DMS53 treated with DMSO at 0.1 percent for 48 hours (cell line): Measurements from ENCODE around the gene DLG5.

Experiments
- DNase-seq: peaks from one replicate; lab custom pipeline; 2025; ENCODE audit not compliant: unreplicated experiment; lab: John Stamatoyannopoulos, UW

DLG5 gene

GRCh38 chr10:77800738-77801266 is 125.8 kb downstream of the DLG5 start:
- no peak for DNase-seq

GRCh38 chr10:77800320-77800719 is 126.2 kb downstream of the DLG5 start:
- no peak for DNase-seq

GRCh38 chr10:77799352-77799751 is 127.2 kb downstream of the DLG5 start:
- no peak for DNase-seq

GRCh38 chr10:77798940-77799339 is 127.6 kb downstream of the DLG5 start:
- DNase-seq, result no peak

GRCh38 chr10:77796311-77796915 is 130.1 kb downstream of the DLG5 start:
- DNase-seq, result no peak

GRCh38 chr10:77795426-77796055 is 131.0 kb downstream of the DLG5 start:
- DNase-seq, result no peak

GRCh38 chr10:77794256-77795142 is 132.1 kb downstream of the DLG5 start:
- no peak for DNase-seq

- DNase-seq, result no peak
These were observed 132.7 kb downstream of the DLG5 start for GRCh38 chr10:77793831-77794230.

- no peak for DNase-seq
These were observed 134.4 kb downstream of the DLG5 start for GRCh38 chr10:77792155-77792554.

- no peak for DNase-seq
These were observed 135.0 kb downstream of the DLG5 start for GRCh38 chr10:77791506-77791905.

- DNase-seq, result no peak
These were observed 136.7 kb downstream of the DLG5 start for GRCh38 chr10:77789861-77790260.

- DNase-seq, result no peak
These were observed 137.5 kb downstream of the DLG5 start for GRCh38 chr10:77789016-77789415.

GRCh38 chr10:77788496-77789010 is 138.0 kb downstream of the DLG5 start:
- no peak for DNase-seq

- DNase-seq, result no peak
These were observed 139.1 kb downstream of the DLG5 start for GRCh38 chr10:77787440-77787839.

GRCh38 chr10:77784856-77785255 is 141.7 kb downstream of the DLG5 start:
- no peak for DNase-seq

- DNase-seq, result no peak
These were observed 144.1 kb downstream of the DLG5 start for GRCh38 chr10:77782328-77783061.

- no peak for DNase-seq
These were observed 144.9 kb downstream of the DLG5 start for GRCh38 chr10:77781451-77782327.

GRCh38 chr10:77780180-77780579 is 146.4 kb downstream of the DLG5 start:
- no peak for DNase-seq

GRCh38 chr10:77776487-77776886 is 150.1 kb downstream of the DLG5 start:
- no peak for DNase-seq

- no peak for DNase-seq
These were observed 151.6 kb downstream of the DLG5 start for GRCh38 chr10:77774940-77775391.
